Endothelial cell of umbilical vein (primary cell): ENCODE data around the gene GRID1. TPM values are rescaled to one million over a fixed set of nuclear protein-coding genes. Genes with fewer than 3 reads are reported as not detected.

Experiments used
- BruUV-seq: library from RNA; stranded (reverse); fragments of 400-500 nt; replicated peaks from 2 replicates; lab custom pipeline; 2021; lab: Mats Ljungman, UMichigan
- CTCF ChIA-PET: fragments of 300-600, 350-600 bp; sonication (Branson Sonifier 250); formaldehyde crosslinking; loops from one replicate; lab custom pipeline; 2021; ENCODE audit warnings: antibody characterized with exemption, inconsistent platforms; lab: Charles Lee
- POLR2A ChIA-PET: fragments of 300-600, 350-600 bp; sonication (Branson Sonifier 250); formaldehyde crosslinking; loops from one replicate; lab custom pipeline; 2021; ENCODE audit warnings: antibody characterized with exemption, inconsistent platforms; lab: Charles Lee
- DNase-seq: peaks from one replicate; pipeline ENCODE4 v3.0.0-alpha.2; 2011; ENCODE audit warnings: low read depth, low spot score
- FAIRE-seq: peaks from 2 replicates; lab custom pipeline; 2011; peaks lifted over from hg19 to GRCh38; lab: Jason Lieb, UNC
- H2AFZ ChIP-seq: 2 replicates; pipeline ENCODE4 v1.6.0; 2012; ENCODE audit warnings: low read depth, low read length, control low read depth, inconsistent platforms
- H3K27ac ChIP-seq: 2 replicates; pipeline ENCODE4 v1.5.1; 2011; ENCODE audit warnings: low read depth, mild to moderate bottlenecking, control low read depth, low read length, moderate library complexity; ENCODE audit not compliant: insufficient read depth
- H3K27me3 ChIP-seq, 2 experiments: 2 replicates each; pipeline versions ENCODE4 v1.6.0 to v1.6.1; 2011; ENCODE audit warnings: low read length in 2 of 2, mixed read lengths in 1 of 2; ENCODE audit not compliant: control insufficient read depth in 2 of 2, insufficient read depth in 2 of 2
- H3K36me3 ChIP-seq, 2 experiments: 2 replicates in 1 of 2; 3 replicates in 1 of 2; pipeline ENCODE4 v1.5.1; 2011; ENCODE audit warnings: low read length in 2 of 2, mild to moderate bottlenecking in 1 of 2, moderate library complexity in 1 of 2; ENCODE audit not compliant: control insufficient read depth in 2 of 2, insufficient read depth in 2 of 2; ENCODE audit errors: extremely low read depth in 1 of 2
- H3K4me1 ChIP-seq: 3 replicates; pipeline ENCODE4 v1.5.1; 2011; ENCODE audit warnings: mild to moderate bottlenecking, low read length; ENCODE audit not compliant: control insufficient read depth, insufficient read depth; ENCODE audit errors: extremely low read depth
- H3K4me2 ChIP-seq: 2 replicates; pipeline ENCODE4 v1.6.1; 2011; ENCODE audit warnings: low read length, control low read depth, mixed read lengths; ENCODE audit not compliant: insufficient read depth
- H3K4me3 ChIP-seq, 3 experiments: fragments of 200-600 bp in 1 of 3; sonication (generic), shearing (Covaris generic) in 1 of 3; replicated peaks in 1 of 3; 2 replicates each; pipeline ENCODE4 v1.5.1; 2011 to 2016; ENCODE audit warnings: control low read depth in 3 of 3, low read length in 3 of 3, mild to moderate bottlenecking in 2 of 3, inconsistent platforms in 1 of 3, low read depth in 1 of 3, moderate library complexity in 1 of 3; ENCODE audit not compliant: insufficient read depth in 1 of 3
- H3K79me2 ChIP-seq: 2 replicates; pipeline ENCODE4 v1.6.0; 2012; ENCODE audit warnings: low read length, inconsistent platforms; ENCODE audit not compliant: control insufficient read depth, insufficient read depth
- H3K9ac ChIP-seq: replicated peaks from 2 replicates; pipeline ENCODE3; 2011; ENCODE audit warnings: low read length, control low read depth; ENCODE audit not compliant: insufficient read depth; ENCODE audit errors: extremely low read depth
- H3K9me1 ChIP-seq: replicated peaks from 3 replicates; pipeline ENCODE4 v1.6.0; 2011; ENCODE audit warnings: mild to moderate bottlenecking, low read length; ENCODE audit not compliant: control insufficient read depth, insufficient read depth; ENCODE audit errors: extremely low read depth
- H3K9me3 ChIP-seq: replicated peaks from 2 replicates; pipeline ENCODE4 v1.5.1; 2012; ENCODE audit warnings: low read length, inconsistent platforms; ENCODE audit not compliant: control insufficient read depth, insufficient read depth
- H4K20me1 ChIP-seq: replicated peaks from 2 replicates; pipeline ENCODE3; 2011; ENCODE audit warnings: mild to moderate bottlenecking, low read length; ENCODE audit not compliant: control insufficient read depth, insufficient read depth; ENCODE audit errors: extremely low read depth
- EZH2 ChIP-seq: IDR thresholded peaks from 2 replicates; pipeline ENCODE4 v1.6.1; 2012; ENCODE audit warnings: borderline replicate concordance, low read depth, mild to moderate bottlenecking, moderate library complexity, low read length, inconsistent platforms; ENCODE audit not compliant: severe bottlenecking
- FOS ChIP-seq: IDR thresholded peaks from 2 replicates; pipeline ENCODE4 v1.6.1; 2011; ENCODE audit warnings: mild to moderate bottlenecking, low read length, moderate library complexity, borderline replicate concordance; ENCODE audit not compliant: insufficient read depth
- GATA2 ChIP-seq: IDR thresholded peaks from 2 replicates; pipeline ENCODE4 v1.7.0; 2011; ENCODE audit warnings: low read depth, mild to moderate bottlenecking, moderate library complexity, mixed read lengths, low read length; ENCODE audit not compliant: insufficient read length, insufficient read depth
- JUN ChIP-seq: IDR thresholded peaks from 2 replicates; pipeline ENCODE4 v1.6.1; 2011; ENCODE audit warnings: borderline replicate concordance, low read depth; ENCODE audit not compliant: insufficient read length, insufficient read depth
- MAX ChIP-seq: IDR thresholded peaks from 2 replicates; pipeline ENCODE4 v1.6.1; 2011; ENCODE audit not compliant: insufficient read depth, insufficient read length
- MYC ChIP-seq: IDR thresholded peaks from one replicate; pipeline ENCODE4 v1.6.1; 2011; ENCODE audit warnings: mild to moderate bottlenecking, low read depth, low read length
- POLR2A ChIP-seq: IDR thresholded peaks from 2 replicates; pipeline ENCODE4 v1.6.1; 2012; ENCODE audit warnings: low read depth, mild to moderate bottlenecking, control low read depth, low read length
- POLR2AphosphoS5 ChIP-seq: IDR thresholded peaks from 2 replicates; pipeline ENCODE4 v1.6.1; 2012; ENCODE audit warnings: low read depth, mild to moderate bottlenecking, control low read depth, low read length, moderate library complexity; ENCODE audit not compliant: insufficient read depth
- dilution Hi-C: fragments of 300-500 bp; cut with MboI; formaldehyde crosslinking; loops from one replicate; pipeline ENCODE4 v1.15.0; 2019; ENCODE audit warnings: low sequenced_read_pairs; ENCODE audit not compliant: extremely low pct_ligation_motif_present
- intact Hi-C: fragments of 100-400 bp; cut with micrococcal nuclease; formaldehyde crosslinking; loops from one replicate; pipeline ENCODE4 v1.10.0; 2022
- polyA plus RNA-seq, 4 experiments: library from polyadenylated mRNA; depleted of rRNA in 3 of 4; stranded (reverse) in 3 of 4; unstranded in 1 of 4; fragments of >200 nt; gene quantifications; 2 replicates each; pipeline versions ENCODE4 v1.2.1 to v1.2.3, GENCODE V29; 2011 to 2012; ENCODE audit warnings: missing spikeins in 1 of 4
- total RNA-seq: library from RNA; stranded (reverse); gene quantifications from 2 replicates; pipeline ENCODE4 v1.2.3, GENCODE V29; 2021
- TF ChIP-seq, protein P1 (sequence below), 2 donors: IDR thresholded peaks; 1 replicate in 1 of 2; 2 replicates in 1 of 2; pipeline ENCODE4 v1.5.1; 2011; ENCODE audit warnings: low read length in 2 of 2, mild to moderate bottlenecking in 2 of 2, moderate library complexity in 2 of 2, control low read depth in 1 of 2, inconsistent platforms in 1 of 2, low read depth in 1 of 2; ENCODE audit not compliant: insufficient read depth in 1 of 2; ENCODE audit errors: extremely low read depth in 1 of 2

GRID1 gene
- total and polyA plus RNA-seq, 2 donors (not counting 3 experiments of a cell fraction or from before 2014, with no cell fraction given) = not detected

DNA sequence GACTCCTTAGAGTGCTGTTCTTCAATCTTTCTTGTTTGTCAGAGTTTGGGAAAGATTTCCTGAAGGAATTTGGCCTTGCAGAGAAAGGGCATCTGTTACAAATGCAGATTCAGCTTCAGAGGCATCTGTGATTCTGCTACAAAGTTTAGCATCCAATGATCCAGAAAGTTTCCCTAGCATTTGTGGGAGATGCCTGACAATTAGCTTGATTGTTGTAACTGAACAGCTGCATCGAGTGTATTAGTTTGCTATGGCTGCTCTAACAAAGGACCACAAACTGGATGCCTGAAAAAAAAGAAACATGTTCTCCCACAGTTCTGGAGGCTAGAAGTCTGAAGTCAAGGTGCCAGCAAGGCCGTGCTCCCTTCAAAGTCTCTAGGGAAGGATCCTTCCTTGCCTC lies 365.1 kb downstream of the GRID1 start:
- no peak overlapping the region for H3K9ac ChIP-seq
- H3K27me3 ChIP-seq = no peaks in the 10 kb centered on the region
- TF ChIP-seq GATA2 (no peak), JUN (no peak), POLR2A (no peak), POLR2AphosphoS5 (no peak), FOS (no peak), EZH2 (no peak), MAX (no peak), MYC (no peak)
- TF ChIP-seq, protein P1, sequence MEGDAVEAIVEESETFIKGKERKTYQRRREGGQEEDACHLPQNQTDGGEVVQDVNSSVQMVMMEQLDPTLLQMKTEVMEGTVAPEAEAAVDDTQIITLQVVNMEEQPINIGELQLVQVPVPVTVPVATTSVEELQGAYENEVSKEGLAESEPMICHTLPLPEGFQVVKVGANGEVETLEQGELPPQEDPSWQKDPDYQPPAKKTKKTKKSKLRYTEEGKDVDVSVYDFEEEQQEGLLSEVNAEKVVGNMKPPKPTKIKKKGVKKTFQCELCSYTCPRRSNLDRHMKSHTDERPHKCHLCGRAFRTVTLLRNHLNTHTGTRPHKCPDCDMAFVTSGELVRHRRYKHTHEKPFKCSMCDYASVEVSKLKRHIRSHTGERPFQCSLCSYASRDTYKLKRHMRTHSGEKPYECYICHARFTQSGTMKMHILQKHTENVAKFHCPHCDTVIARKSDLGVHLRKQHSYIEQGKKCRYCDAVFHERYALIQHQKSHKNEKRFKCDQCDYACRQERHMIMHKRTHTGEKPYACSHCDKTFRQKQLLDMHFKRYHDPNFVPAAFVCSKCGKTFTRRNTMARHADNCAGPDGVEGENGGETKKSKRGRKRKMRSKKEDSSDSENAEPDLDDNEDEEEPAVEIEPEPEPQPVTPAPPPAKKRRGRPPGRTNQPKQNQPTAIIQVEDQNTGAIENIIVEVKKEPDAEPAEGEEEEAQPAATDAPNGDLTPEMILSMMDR (IDR thresholded peaks at IDR 0.05; ENCODE audit: extremely low read depth in 1 of 2, insufficient read depth in 1 of 2, low read depth in 1 of 2, low read length in 2 of 2) = no peak
- H3K36me3 ChIP-seq = no peaks in the 10 kb centered on the region
- intact Hi-C loops (no loop called here), dilution Hi-C loops (no loop called here)
- ChIA-PET CTCF (no interaction called here), POLR2A (no interaction called here)
- H3K4me1 ChIP-seq = no peaks in the 10 kb centered on the region
- H3K4me2 ChIP-seq = no peak overlapping the region
- H3K9me3 ChIP-seq = no peaks in the 10 kb centered on the region
- BruUV-seq = no TSS peak
- no peak overlapping the region for H2AFZ ChIP-seq
- H3K9me1 ChIP-seq = no peaks in the 10 kb centered on the region
- H3K79me2 ChIP-seq = no peaks in the 10 kb centered on the region
- DNase-seq = no peak
- H4K20me1 ChIP-seq = no peaks in the 10 kb centered on the region
- FAIRE-seq = no peak
- no peak overlapping the region for H3K4me3 ChIP-seq
- H3K27ac ChIP-seq = no peak overlapping the region
